GM13977 (cell line): ENCODE data around the gene AMH.

Experiments used
- DNase-seq: peaks from one replicate; pipeline ENCODE4 v3.0.0; 2012; ENCODE audit warnings: low spot score
- in situ Hi-C: fragments of 300-500 bp; cut with MboI; formaldehyde crosslinking; loops from one replicate; pipeline ENCODE4 v1.12.0; 2022; ENCODE audit warnings: low sequenced_read_pairs, low pct_unique_long_range_greater_than_20kb, mixed read lengths, inconsistent platforms; ENCODE audit not compliant: unreplicated experiment
- TF ChIP-seq, protein P1 (sequence below): IDR thresholded peaks from 2 replicates; pipeline ENCODE4 v1.5.1; 2012; ENCODE audit warnings: mild to moderate bottlenecking, control low read depth; ENCODE audit not compliant: insufficient read depth; ENCODE audit errors: extremely low read depth, missing control alignments

The AMH gene

DNA sequence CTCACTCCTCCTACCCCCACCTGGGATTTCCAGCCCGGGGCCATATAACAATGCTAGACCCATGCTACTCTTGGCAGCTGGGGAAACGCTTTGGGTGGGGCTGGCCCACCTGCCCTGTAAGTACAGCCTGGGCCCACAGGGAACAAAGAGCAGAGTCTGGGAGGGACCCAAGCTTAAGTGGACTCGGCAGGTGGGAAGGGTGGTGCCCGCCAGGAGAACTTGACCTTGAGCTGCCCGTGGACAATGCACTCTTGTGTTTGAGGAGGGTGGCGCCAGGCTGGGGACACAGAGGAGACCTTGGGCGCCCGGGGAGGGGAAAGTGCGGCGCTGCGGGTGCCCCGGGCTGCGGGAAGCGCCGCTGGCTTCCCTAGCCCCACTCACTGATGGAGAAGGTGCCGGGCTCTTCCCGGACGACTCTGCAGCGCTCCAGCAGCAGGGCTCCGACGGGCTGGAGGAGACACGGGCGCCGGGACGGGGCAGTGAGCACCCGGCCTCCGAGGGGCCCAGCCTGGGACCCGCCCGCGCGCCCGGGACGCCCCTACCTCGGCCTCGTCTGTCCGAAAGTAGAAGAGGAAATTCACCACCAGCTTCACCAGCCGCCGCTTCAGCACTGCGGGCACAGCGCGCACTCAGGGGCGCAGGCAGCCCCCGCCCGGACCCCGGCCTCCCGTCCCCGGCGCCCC is 13.6 kb upstream of the AMH start:
- no peak for DNase-seq
- TF ChIP-seq, protein P1, sequence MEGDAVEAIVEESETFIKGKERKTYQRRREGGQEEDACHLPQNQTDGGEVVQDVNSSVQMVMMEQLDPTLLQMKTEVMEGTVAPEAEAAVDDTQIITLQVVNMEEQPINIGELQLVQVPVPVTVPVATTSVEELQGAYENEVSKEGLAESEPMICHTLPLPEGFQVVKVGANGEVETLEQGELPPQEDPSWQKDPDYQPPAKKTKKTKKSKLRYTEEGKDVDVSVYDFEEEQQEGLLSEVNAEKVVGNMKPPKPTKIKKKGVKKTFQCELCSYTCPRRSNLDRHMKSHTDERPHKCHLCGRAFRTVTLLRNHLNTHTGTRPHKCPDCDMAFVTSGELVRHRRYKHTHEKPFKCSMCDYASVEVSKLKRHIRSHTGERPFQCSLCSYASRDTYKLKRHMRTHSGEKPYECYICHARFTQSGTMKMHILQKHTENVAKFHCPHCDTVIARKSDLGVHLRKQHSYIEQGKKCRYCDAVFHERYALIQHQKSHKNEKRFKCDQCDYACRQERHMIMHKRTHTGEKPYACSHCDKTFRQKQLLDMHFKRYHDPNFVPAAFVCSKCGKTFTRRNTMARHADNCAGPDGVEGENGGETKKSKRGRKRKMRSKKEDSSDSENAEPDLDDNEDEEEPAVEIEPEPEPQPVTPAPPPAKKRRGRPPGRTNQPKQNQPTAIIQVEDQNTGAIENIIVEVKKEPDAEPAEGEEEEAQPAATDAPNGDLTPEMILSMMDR = no peak
- in situ Hi-C loops = no loop called here

DNA sequence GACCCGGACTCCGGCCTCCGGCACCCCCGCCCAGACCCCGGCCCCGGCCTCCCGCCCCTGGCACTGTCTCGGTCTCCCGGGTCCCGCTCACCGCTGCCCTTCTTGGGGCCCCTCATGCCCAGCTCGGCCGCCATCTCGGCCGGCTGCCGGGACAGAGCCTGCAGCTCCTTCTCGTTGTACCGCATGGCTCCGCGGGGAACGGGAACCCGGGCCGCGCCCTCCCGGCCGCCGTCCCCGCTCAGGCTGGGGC is 13.1 kb upstream of the AMH start:
- in situ Hi-C loops = no loop called here
- TF ChIP-seq, protein P1 = no peak

GRCh38 chr19:2236314-2237050 is 12.6 kb upstream of the AMH start, which contains the start of the genes PLEKHJ1 and SF3A2:
Gene PLEKHJ1, minus strand, starts transcription at chr19:2236329. Its CDS starts 81 bp downstream, at chr19:2236248.
Gene SF3A2, plus strand, starts transcription at chr19:2236824. Its CDS starts 6,595 bp downstream, at chr19:2243419.
- in situ Hi-C loops = no loop called here
- TF ChIP-seq, protein P1 = peak; percentile 100

More for the DNA sequence above, 13.1 kb upstream of the AMH start:
- no peak for DNase-seq

DNA sequence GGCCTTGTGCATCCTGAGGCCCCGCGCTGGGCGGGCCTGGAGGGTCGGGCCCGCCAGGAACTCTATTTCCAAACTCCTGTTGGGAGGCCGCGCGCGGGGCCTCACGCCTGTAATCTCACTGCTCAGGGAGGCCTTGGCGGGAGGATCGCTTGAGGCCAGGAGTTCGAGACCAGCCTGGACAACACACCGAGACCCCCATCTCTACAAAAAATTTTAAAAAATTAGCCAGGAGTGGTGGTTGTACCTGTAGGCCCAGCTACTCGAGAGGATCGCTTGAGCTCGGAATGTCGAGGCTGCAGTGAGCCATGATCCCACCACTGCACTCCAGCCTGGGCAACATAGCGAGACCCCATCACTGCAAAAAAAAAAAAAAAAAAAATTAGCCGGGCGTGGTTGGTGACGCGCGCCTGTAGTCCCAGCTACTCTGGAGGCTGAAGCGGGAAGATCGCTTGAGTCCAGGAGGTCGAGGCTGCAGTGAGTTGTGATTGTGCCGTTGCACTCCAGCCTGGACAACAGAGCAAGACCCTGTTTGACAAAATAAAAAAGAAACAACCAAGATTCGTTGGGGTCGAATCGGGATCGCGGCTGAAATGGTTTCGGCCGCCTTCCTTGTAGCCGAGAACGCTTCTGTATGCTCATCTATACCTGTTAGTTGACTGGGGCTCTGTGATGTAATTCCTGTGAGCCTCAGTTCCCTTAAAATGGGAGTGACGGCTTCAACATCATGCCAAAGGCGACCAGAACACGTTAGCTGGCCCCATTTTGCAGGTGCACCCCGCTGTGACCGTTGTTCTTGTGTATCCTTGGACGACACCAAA is 11.9 kb upstream of the AMH start:
- no peak for DNase-seq
- in situ Hi-C loops = no loop called here
- TF ChIP-seq, protein P1 = no peak

More at GRCh38 chr19:2236314-2237050, 12.6 kb upstream of the AMH start, which contains the start of the genes PLEKHJ1 and SF3A2:
- DNase-seq = peak; percentile 100

- DNase-seq = no peak
- TF ChIP-seq, protein P1 = no peak
- in situ Hi-C loops = no loop called here
These were observed 11.3 kb upstream of the AMH start for GRCh38 chr19:2237869-2238153.

- in situ Hi-C loops = no loop called here
- TF ChIP-seq, protein P1 = no peak
- no peak for DNase-seq
These were observed 9.9 kb upstream of the AMH start for GRCh38 chr19:2239173-2239572.
